Measurements from ENCODE around the gene MARK3.

Gene MARK3

DNA sequence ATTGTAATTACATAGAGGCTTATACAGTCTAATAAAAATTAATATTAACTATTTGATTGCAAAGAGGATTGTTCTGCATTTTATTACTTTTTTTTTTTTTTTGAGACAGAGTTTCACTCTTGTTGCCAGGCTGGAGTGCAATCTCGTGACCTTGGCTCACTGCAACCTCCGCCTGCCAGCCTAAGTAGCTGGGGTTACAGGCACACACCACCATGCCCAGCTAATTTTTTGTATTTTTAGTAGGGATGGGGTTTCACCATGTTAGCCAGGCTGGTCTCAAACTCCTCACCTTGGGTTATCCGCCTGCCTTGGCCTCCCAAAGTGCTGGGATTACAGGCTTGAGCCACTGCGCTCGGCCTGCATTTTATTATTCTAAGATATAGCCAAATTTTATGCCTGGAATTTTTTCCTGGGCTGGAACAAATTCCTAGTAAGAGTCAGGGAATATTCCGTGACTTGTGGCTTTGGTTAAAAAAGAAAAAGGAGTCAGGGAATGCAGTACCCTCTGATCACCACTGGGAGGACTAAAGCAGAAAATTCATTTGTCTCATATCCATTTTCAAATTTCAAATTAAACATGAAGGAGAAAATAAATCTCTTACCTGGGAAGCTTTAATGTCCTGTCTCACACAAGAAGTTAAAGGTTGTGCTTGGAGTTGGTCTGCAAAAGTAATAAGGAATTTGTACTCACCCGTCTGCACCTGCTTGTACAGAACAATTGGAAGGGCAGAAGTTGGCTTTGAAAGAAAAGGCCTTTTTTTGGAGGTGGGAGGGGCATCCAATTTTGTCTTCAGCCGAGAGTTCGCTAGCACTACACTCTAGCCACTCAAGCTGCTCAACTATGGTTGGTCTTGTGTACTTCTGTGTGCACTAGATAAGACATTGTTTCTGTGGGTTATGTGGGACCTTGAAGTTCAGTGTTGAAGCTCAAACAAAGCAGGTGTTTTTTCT is 8.7 kb downstream of the MARK3 start:
- peaks cover 49% of the 10 kb centered on the region for H3K4me1 Mint-ChIP-seq
- TF ChIP-seq, protein P1, sequence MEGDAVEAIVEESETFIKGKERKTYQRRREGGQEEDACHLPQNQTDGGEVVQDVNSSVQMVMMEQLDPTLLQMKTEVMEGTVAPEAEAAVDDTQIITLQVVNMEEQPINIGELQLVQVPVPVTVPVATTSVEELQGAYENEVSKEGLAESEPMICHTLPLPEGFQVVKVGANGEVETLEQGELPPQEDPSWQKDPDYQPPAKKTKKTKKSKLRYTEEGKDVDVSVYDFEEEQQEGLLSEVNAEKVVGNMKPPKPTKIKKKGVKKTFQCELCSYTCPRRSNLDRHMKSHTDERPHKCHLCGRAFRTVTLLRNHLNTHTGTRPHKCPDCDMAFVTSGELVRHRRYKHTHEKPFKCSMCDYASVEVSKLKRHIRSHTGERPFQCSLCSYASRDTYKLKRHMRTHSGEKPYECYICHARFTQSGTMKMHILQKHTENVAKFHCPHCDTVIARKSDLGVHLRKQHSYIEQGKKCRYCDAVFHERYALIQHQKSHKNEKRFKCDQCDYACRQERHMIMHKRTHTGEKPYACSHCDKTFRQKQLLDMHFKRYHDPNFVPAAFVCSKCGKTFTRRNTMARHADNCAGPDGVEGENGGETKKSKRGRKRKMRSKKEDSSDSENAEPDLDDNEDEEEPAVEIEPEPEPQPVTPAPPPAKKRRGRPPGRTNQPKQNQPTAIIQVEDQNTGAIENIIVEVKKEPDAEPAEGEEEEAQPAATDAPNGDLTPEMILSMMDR (IDR thresholded peaks at IDR 0.05): peak; percentile 87
- H3K27me3 Mint-ChIP-seq (ENCODE audit: low read depth, poor library complexity): peaks cover 3% of the 10 kb centered on the region
- H3K9me3 Mint-ChIP-seq: no peaks in the 10 kb centered on the region
- no peak overlapping the region for H3K4me3 Mint-ChIP-seq
- peaks cover 14% of the 10 kb centered on the region for H3K36me3 Mint-ChIP-seq (ENCODE audit: low read depth)
- H3K27ac Mint-ChIP-seq: no peak overlapping the region
- DNase-seq: no peak

DNA sequence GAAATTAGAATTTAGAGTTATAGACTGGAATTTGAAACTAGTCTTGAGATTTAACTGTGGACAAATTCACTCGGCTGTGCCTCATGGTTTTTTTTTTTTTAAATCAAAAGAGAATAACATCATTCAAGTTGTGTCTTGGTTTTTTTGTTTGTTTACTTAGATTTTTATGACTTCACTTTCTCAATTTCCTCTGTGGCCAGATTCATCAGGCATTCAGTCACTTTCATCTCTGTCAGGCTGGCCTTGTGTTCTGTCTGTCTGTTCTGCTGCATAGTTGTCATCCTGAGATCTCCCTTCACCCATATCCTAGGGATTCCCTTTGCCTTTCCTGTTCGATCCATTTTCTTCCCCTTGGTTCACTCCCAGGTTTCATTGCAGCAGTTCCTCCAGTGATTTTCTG is 10.0 kb downstream of the MARK3 start:
- Mint-ChIP-seq H3K9me3 (no peaks in the 10 kb centered on the region), H3K27ac (peak overlapping the region; percentile 21), H3K4me1 (peaks cover 53% of the 10 kb centered on the region), H3K27me3 (ENCODE audit: low read depth, poor library complexity) (peaks cover 3% of the 10 kb centered on the region), H3K36me3 (ENCODE audit: low read depth) (peaks cover 15% of the 10 kb centered on the region), H3K4me3 (no peak overlapping the region)
- DNase-seq: no peak
- TF ChIP-seq, protein P1 (IDR thresholded peaks at IDR 0.05): no peak

DNA sequence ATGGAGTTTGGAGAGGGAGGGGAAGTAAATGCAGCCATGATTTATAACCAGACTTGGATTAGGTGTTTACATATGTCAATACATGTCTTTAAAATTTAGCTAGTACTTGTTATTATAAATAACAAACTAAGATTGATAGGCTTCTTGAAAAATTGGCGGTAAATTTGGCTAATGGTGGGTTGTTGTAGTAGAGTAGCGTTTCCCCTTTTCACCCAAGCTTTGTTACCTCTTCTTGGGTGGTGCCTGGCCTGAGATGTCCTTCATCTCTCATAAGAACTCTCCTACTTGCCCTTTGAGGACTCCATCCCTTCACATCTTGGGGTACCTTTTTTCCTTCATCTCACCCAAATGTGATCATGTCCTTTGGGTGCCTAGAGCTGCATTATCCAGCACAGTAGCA is 11.2 kb downstream of the MARK3 start:
- Mint-ChIP-seq H3K4me3 (no peak overlapping the region), H3K36me3 (ENCODE audit: low read depth) (peaks cover 15% of the 10 kb centered on the region), H3K9me3 (no peaks in the 10 kb centered on the region), H3K4me1 (peaks cover 65% of the 10 kb centered on the region), H3K27ac (peak overlapping the region; percentile 83), H3K27me3 (ENCODE audit: low read depth, poor library complexity) (peaks cover 3% of the 10 kb centered on the region)
- TF ChIP-seq, protein P1 (IDR thresholded peaks at IDR 0.05): no peak
- no peak for DNase-seq

DNA sequence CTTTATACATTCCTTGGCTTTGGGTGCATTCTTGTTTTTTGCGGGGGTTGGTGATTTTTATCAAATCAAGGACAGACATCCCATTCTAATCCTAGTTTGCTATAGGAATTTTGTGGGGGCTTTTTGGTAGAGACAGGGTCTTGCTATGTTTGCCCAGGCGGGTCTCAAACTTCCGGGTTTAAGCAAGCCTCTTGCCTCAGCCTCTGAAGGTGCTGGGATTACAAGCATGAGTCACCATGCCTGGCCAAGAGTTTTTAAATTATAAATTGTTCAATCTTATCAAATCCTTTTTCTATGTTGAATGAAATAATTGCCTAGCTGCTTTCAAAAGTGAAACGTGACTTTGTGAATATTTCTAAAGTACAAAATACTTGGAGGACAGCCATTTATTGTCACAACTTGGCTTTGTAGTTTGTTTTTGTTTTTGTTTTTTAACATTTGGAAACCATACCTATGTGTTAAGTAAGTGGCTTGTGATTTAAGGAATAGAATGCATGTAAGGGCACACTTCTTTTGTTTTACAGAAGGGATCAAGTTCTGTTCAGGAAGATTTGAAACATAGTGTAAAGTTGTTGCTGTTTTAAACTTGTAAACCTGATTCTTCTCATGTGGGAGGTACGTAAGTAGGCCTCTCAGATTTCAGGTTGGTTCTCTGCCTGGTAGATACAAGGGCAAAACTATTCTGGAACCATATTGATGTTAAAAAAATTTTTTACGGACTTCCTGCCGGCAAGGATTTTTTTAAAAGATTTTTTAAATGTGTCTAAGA is 13.4 kb downstream of the MARK3 start:
- Mint-ChIP-seq H3K27ac (peak overlapping the region; percentile 86), H3K4me3 (peak overlapping the region; percentile 35), H3K27me3 (ENCODE audit: low read depth, poor library complexity) (no peaks in the 10 kb centered on the region), H3K4me1 (peaks cover 80% of the 10 kb centered on the region), H3K9me3 (no peaks in the 10 kb centered on the region), H3K36me3 (ENCODE audit: low read depth) (peaks cover 15% of the 10 kb centered on the region)
- TF ChIP-seq, protein P1 (IDR thresholded peaks at IDR 0.05): no peak
- DNase-seq: no peak

DNA sequence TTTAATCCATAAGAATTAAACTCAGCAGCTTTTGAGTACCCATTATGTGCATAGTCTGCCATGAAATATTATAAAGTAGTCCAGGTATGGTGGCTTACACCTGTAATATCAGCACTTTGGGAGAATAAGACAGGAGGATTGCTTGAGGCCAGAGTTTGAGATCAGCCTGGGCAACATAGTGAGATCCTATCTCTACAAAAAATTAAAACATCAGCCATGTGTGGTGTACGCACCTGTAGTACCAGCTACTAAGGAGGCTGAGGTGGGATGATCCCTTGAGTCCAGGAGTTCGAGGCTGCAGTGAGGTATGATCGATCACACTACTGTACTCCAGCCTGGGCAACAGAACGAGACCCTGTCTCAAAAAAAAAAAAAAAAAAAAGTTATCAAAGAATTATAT is 15.3 kb downstream of the MARK3 start:
- TF ChIP-seq, protein P1 (IDR thresholded peaks at IDR 0.05): no peak
- H3K27me3 Mint-ChIP-seq (ENCODE audit: low read depth, poor library complexity): no peaks in the 10 kb centered on the region
- peaks cover 26% of the 10 kb centered on the region for H3K36me3 Mint-ChIP-seq (ENCODE audit: low read depth)
- no peaks in the 10 kb centered on the region for H3K9me3 Mint-ChIP-seq
- no peak overlapping the region for H3K4me3 Mint-ChIP-seq
- no peak for DNase-seq
- peaks cover 74% of the 10 kb centered on the region for H3K4me1 Mint-ChIP-seq
- peak overlapping the region; percentile 79 for H3K27ac Mint-ChIP-seq

Data from nephron progenitor cell (in vitro differentiated cells).